MCF 10A (cell line): ENCODE measurements around the gene B4GALT3. TPM values are rescaled to one million over a fixed set of nuclear protein-coding genes. Genes with fewer than 3 reads are reported as not detected.

ENCODE experiments used
- BruUV-seq: library from RNA; stranded (reverse); fragments of 400-500 nt; replicated peaks from 2 replicates; lab custom pipeline; 2021; lab: Mats Ljungman, UMichigan
- CTCF ChIA-PET: fragments of 300-600 bp; sonication (Branson Sonifier 250); formaldehyde crosslinking; extraction: SDS; loops from one replicate; lab custom pipeline; 2021; ENCODE audit warnings: antibody characterized with exemption, inconsistent platforms; lab: Yijun Ruan, JAX
- POLR2A ChIA-PET: fragments of 300-600, 350-650 bp; sonication (Branson Sonifier 250); formaldehyde crosslinking; extraction: SDS; loops from one replicate; lab custom pipeline; 2020; ENCODE audit warnings: antibody characterized with exemption, inconsistent platforms; lab: Yijun Ruan, JAX
- DNase-seq: peaks from one replicate; pipeline ENCODE4 v3.0.0-alpha.2; 2018; ENCODE audit not compliant: unreplicated experiment
- H3K27ac Mint-ChIP-seq: one replicate; pipeline ENCODE4 v1.8.0; 2022; ENCODE audit warnings: mild to moderate bottlenecking, low read depth, mixed read lengths; ENCODE audit not compliant: unreplicated experiment
- H3K27me3 Mint-ChIP-seq: one replicate; pipeline ENCODE4 v1.8.0; 2022; ENCODE audit warnings: mixed read lengths; ENCODE audit not compliant: insufficient read depth, unreplicated experiment
- H3K36me3 Mint-ChIP-seq: one replicate; pipeline ENCODE4 v1.8.0; 2022; ENCODE audit warnings: mild to moderate bottlenecking, moderate library complexity, mixed read lengths; ENCODE audit not compliant: insufficient read depth, unreplicated experiment
- H3K4me1 Mint-ChIP-seq: one replicate; pipeline ENCODE4 v1.8.0; 2022; ENCODE audit warnings: mixed read lengths; ENCODE audit not compliant: insufficient read depth, unreplicated experiment
- H3K4me3 Mint-ChIP-seq: one replicate; pipeline ENCODE4 v1.8.0; 2022; ENCODE audit warnings: mild to moderate bottlenecking, moderate library complexity, mixed read lengths; ENCODE audit not compliant: unreplicated experiment
- H3K9me3 Mint-ChIP-seq: one replicate; pipeline ENCODE4 v1.8.0; 2022; ENCODE audit warnings: mixed read lengths; ENCODE audit not compliant: unreplicated experiment
- CTCF ChIP-seq: fragments of 200-600 bp; IDR thresholded peaks from one replicate; pipeline ENCODE4 v1.8.0; 2022; ENCODE audit warnings: antibody characterized with exemption, mild to moderate bottlenecking; ENCODE audit not compliant: unreplicated experiment
- intact Hi-C: fragments of 100-400 bp; cut with micrococcal nuclease; formaldehyde crosslinking; loops from 2 replicates; pipeline ENCODE4 v1.14.1; 2022
- total RNA-seq: library from RNA; stranded (reverse); gene quantifications from 2 replicates; pipeline ENCODE4 v1.2.3, GENCODE V29; 2022

Gene B4GALT3
- total RNA-seq, 1 experiment from 2014 or later: 51.7 TPM

GRCh38 chr1:161137881-161138280 is 39.4 kb downstream of the B4GALT3 start:
- Mint-ChIP-seq H3K27me3 (no peaks in the 10 kb centered on the region), H3K36me3 (peaks cover 32% of the 10 kb centered on the region), H3K4me1 (peaks cover 4% of the 10 kb centered on the region), H3K9me3 (no peaks in the 10 kb centered on the region), H3K4me3 (no peak overlapping the region), H3K27ac (no peak overlapping the region)
- no peak for TF ChIP-seq CTCF
- POLR2A ChIA-PET: interaction anchor here (0.8 to 11.8 kb wide), 7 partner anchors 13 to 118 kb away, joined by 3 to 210 read pairs (median 3); partner anchors contain the start of genes F11R, UFC1, USF1 and USP21
- intact Hi-C loops: loop anchor here (10.0 kb wide), 1 partner anchor 93 kb away; the partner anchor contains the start of gene USF1
- CTCF ChIA-PET: interaction anchor here (0.5 to 7.3 kb wide), 23 partner anchors 10 to 464 kb away, joined by 3 to 53 read pairs (median 5); partner anchors contain the start of genes KLHDC9 and PPOX
- no peak for DNase-seq
- no TSS peak for BruUV-seq

DNA sequence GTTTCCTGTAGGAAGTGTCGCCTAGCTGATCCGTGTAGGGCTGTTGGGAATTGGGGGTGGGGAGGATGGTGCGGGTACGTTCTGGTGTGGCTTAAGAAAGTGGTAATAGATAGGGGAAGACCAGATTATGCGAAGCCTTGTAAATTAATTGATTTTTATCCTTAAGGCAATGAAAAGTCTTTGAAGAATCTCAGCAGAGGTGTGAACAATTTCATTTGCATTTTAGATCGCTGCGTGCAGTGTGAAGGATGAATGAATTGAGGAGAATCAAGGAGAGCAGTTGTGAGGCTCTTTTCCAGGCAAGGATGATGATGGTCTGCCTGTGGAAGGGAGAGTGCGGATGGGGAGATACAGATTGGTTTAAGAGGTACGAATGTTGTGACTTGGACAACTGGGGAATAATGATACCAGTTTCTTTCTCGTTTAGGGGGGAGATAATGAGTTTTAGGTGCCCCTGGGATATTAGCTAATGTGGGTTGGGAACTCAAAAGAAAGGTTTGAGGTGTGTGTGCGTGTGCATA is 44.0 kb downstream of the B4GALT3 start:
- H3K4me3 Mint-ChIP-seq: no peak overlapping the region
- peaks cover 52% of the 10 kb centered on the region for H3K36me3 Mint-ChIP-seq
- intact Hi-C loops: loop anchor here (2.0 to 10.0 kb wide), 2 partner anchors 60 to 88 kb away; partner anchors contain the start of gene USF1
- H3K27ac Mint-ChIP-seq: no peak overlapping the region
- BruUV-seq: TSS peak; percentile 76
- ChIA-PET POLR2A (interaction anchor here (0.7 to 11.8 kb wide), 38 partner anchors 8 to 1457 kb away, joined by 3 to 210 read pairs (median 5); partner anchors contain the start of genes ADAMTS4, B4GALT3, DUSP12 and F11R), CTCF (interaction anchor here (0.7 to 2.2 kb wide), 18 partner anchors 11 to 1373 kb away, joined by 3 to 6 read pairs (median 4); partner anchors contain the start of genes NIT1 and PFDN2)
- DNase-seq: no peak
- TF ChIP-seq CTCF: no peak
- peaks cover 23% of the 10 kb centered on the region for H3K4me1 Mint-ChIP-seq
- H3K27me3 Mint-ChIP-seq: no peaks in the 10 kb centered on the region
- H3K9me3 Mint-ChIP-seq: no peaks in the 10 kb centered on the region

- intact Hi-C loops: loop anchor here (1.0 to 10.0 kb wide), 3 partner anchors 17 to 88 kb away; partner anchors contain the start of gene USF1
- BruUV-seq: no TSS peak
- Mint-ChIP-seq H3K27me3 (no peaks in the 10 kb centered on the region), H3K4me1 (peaks cover 23% of the 10 kb centered on the region), H3K36me3 (peaks cover 55% of the 10 kb centered on the region), H3K9me3 (no peaks in the 10 kb centered on the region), H3K27ac (no peak within 1 kb of the TSS), H3K4me3 (no peak within 1 kb of the TSS)
- no peak for TF ChIP-seq CTCF
- DNase-seq: peak; percentile 99
- CTCF ChIA-PET: interaction anchor here (0.5 to 1.5 kb wide), 17 partner anchors 10 to 1374 kb away, joined by 3 to 6 read pairs (median 4); partner anchors contain the start of genes NIT1 and PFDN2
- POLR2A ChIA-PET: interaction anchor here (0.6 to 11.8 kb wide), 41 partner anchors 8 to 867 kb away, joined by 3 to 210 read pairs (median 5); partner anchors contain the start of genes ADAMTS4, B4GALT3, DUSP12 and F11R
Observed at GRCh38 chr1:161132410-161133219, 44.7 kb downstream of the B4GALT3 start, which contains the start of gene DEDD. Gene DEDD (minus strand): TSS chr1:161132667. CDS start chr1:161124462, 8,205 bp downstream.
